ENCODE measurements around the gene TANC1.

Gene TANC1

GRCh38 chr2:159111346-159111927 is 143.0 kb downstream of the TANC1 start:
- H3K27ac ChIP-seq: peak overlapping the region; percentile 97
- TF ChIP-seq, protein P1, sequence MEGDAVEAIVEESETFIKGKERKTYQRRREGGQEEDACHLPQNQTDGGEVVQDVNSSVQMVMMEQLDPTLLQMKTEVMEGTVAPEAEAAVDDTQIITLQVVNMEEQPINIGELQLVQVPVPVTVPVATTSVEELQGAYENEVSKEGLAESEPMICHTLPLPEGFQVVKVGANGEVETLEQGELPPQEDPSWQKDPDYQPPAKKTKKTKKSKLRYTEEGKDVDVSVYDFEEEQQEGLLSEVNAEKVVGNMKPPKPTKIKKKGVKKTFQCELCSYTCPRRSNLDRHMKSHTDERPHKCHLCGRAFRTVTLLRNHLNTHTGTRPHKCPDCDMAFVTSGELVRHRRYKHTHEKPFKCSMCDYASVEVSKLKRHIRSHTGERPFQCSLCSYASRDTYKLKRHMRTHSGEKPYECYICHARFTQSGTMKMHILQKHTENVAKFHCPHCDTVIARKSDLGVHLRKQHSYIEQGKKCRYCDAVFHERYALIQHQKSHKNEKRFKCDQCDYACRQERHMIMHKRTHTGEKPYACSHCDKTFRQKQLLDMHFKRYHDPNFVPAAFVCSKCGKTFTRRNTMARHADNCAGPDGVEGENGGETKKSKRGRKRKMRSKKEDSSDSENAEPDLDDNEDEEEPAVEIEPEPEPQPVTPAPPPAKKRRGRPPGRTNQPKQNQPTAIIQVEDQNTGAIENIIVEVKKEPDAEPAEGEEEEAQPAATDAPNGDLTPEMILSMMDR (conservative IDR thresholded peaks at IDR 0.05): no peak

GRCh38 chr2:159114835-159115234 is 146.4 kb downstream of the TANC1 start:
- TF ChIP-seq, protein P1 (conservative IDR thresholded peaks at IDR 0.05): no peak
- peak overlapping the region; percentile 97 for H3K27ac ChIP-seq

GRCh38 chr2:159116922-159117321 is 148.5 kb downstream of the TANC1 start:
- H3K27ac ChIP-seq: peak overlapping the region; percentile 97
- TF ChIP-seq, protein P1 (conservative IDR thresholded peaks at IDR 0.05): no peak

GRCh38 chr2:159117658-159118057 is 149.2 kb downstream of the TANC1 start:
- H3K27ac ChIP-seq: peak overlapping the region; percentile 97
- TF ChIP-seq, protein P1 (conservative IDR thresholded peaks at IDR 0.05): no peak

- TF ChIP-seq, protein P1 (conservative IDR thresholded peaks at IDR 0.05): peak; percentile 91
- H3K27ac ChIP-seq: peak overlapping the region; percentile 97
These were observed 149.8 kb downstream of the TANC1 start for GRCh38 chr2:159118115-159118858.

GRCh38 chr2:159118859-159119500 is 150.5 kb downstream of the TANC1 start:
- TF ChIP-seq, protein P1 (conservative IDR thresholded peaks at IDR 0.05): peak; percentile 66; the same call in 1 of the 2 replicates
- peak overlapping the region; percentile 97 for H3K27ac ChIP-seq

GRCh38 chr2:159119652-159120257 is 151.3 kb downstream of the TANC1 start:
- TF ChIP-seq, protein P1 (conservative IDR thresholded peaks at IDR 0.05): no peak
- peak overlapping the region; percentile 97 for H3K27ac ChIP-seq

Measured in VCaP (cell line).